SK-N-SH (cell line): ENCODE measurements around the gene CCDC71.

Experiments
- EP300 ChIP-seq, 2 experiments: IDR thresholded peaks; 2 replicates each; pipeline versions ENCODE4 v1.4.0 to v1.6.1; 2012; ENCODE audit warnings: borderline replicate concordance in 1 of 2, low read depth in 1 of 2, low read length in 1 of 2
- FOXM1 ChIP-seq: IDR thresholded peaks from 2 replicates; pipeline ENCODE4 v1.4.0; 2012; ENCODE audit warnings: low read depth, mild to moderate bottlenecking
- GABPA ChIP-seq: IDR thresholded peaks from 2 replicates; pipeline ENCODE4 v1.4.0; 2012; ENCODE audit warnings: low read depth, mild to moderate bottlenecking
- MXI1 ChIP-seq: IDR thresholded peaks from 2 replicates; pipeline ENCODE4 v1.6.1; 2012; ENCODE audit warnings: mild to moderate bottlenecking, low read depth, low read length, improper control_type of control experiment
- NRF1 ChIP-seq: IDR thresholded peaks from 2 replicates; pipeline ENCODE4 v1.6.1; 2012; ENCODE audit warnings: low read depth, mild to moderate bottlenecking, low read length
- POLR2AphosphoS5 ChIP-seq: IDR thresholded peaks from 2 replicates; pipeline ENCODE4 v1.6.1; 2012; ENCODE audit warnings: low read depth, low read length
- RCOR1 ChIP-seq: fragments of 150-350 bp; IDR thresholded peaks from 2 replicates; pipeline ENCODE4 v1.6.1; 2017; ENCODE audit warnings: antibody characterized with exemption, low read length
- REST ChIP-seq: IDR thresholded peaks from 2 replicates; pipeline ENCODE4 v1.6.1; 2012; ENCODE audit warnings: mild to moderate bottlenecking, low read depth, low read length, moderate library complexity
- SIN3A ChIP-seq: IDR thresholded peaks from 2 replicates; pipeline ENCODE4 v1.6.1; 2012; ENCODE audit warnings: low read depth, mild to moderate bottlenecking, low read length, moderate library complexity, borderline replicate concordance
- USF2 ChIP-seq: fragments of 150-350 bp; IDR thresholded peaks from 2 replicates; pipeline ENCODE4 v1.6.1; 2017; ENCODE audit warnings: antibody characterized with exemption, low read length, low read depth, borderline replicate concordance
- TF ChIP-seq, protein P1 (sequence below): IDR thresholded peaks from 2 replicates; pipeline ENCODE4 v1.4.0; 2012; ENCODE audit warnings: low read depth, borderline replicate concordance
- TF ChIP-seq, protein P2 (sequence below): fragments of 200-600 bp; sonication (generic); IDR thresholded peaks from 2 replicates; pipeline ENCODE4 v1.6.1; 2017; ENCODE audit warnings: antibody characterized with exemption, mild to moderate bottlenecking, moderate library complexity
- TF ChIP-seq, protein P3 (sequence below): IDR thresholded peaks from 2 replicates; pipeline ENCODE4; 2012

DNA sequence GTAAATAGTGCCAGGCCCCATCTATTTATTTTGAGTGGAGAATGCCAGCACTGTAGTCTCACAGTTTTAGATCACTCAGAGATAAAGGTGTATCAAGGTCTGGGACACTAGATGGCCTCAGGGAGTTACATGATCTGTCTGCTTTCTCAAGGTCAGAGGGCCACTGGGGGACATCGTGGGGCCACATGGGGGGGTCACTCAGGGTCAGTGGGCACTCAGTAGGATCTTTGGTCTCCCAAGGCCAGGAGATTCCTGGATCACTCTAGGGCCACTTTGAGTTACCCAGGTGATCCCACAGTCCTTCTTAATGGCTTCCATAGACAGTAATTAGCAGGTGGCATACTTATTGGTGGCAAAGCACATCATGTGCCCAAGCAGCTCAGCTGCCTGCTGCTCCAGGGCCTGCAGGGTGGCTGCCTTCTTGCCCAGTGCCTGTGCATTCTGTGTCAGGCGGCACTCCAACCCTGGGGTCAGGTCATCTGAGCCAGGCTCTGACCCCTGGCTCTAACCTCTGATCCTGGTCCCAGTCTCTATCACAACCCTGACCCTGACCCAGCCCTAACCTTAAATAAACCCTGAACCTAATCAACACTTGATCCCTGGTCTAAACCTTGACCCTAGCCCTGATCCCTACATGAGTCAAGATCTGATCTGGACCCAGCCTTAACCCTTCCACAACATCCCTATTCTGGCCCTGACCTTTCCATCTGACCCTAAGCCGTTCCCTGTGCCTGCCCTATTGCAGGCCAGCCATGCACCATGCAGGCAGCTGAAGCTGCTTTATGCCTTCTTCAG is 31.5 kb downstream of the CCDC71 start:
- TF ChIP-seq SIN3A, result no peak
- TF ChIP-seq REST, result no peak
- TF ChIP-seq, protein P1, sequence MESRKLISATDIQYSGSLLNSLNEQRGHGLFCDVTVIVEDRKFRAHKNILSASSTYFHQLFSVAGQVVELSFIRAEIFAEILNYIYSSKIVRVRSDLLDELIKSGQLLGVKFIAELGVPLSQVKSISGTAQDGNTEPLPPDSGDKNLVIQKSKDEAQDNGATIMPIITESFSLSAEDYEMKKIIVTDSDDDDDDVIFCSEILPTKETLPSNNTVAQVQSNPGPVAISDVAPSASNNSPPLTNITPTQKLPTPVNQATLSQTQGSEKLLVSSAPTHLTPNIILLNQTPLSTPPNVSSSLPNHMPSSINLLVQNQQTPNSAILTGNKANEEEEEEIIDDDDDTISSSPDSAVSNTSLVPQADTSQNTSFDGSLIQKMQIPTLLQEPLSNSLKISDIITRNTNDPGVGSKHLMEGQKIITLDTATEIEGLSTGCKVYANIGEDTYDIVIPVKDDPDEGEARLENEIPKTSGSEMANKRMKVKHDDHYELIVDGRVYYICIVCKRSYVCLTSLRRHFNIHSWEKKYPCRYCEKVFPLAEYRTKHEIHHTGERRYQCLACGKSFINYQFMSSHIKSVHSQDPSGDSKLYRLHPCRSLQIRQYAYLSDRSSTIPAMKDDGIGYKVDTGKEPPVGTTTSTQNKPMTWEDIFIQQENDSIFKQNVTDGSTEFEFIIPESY, result no peak
- no peak for TF ChIP-seq EP300 (IDR thresholded peaks at IDR 0.05; ENCODE audit: borderline replicate concordance in 1 of 2, low read depth in 1 of 2, low read length in 1 of 2)
- TF ChIP-seq, protein P2, sequence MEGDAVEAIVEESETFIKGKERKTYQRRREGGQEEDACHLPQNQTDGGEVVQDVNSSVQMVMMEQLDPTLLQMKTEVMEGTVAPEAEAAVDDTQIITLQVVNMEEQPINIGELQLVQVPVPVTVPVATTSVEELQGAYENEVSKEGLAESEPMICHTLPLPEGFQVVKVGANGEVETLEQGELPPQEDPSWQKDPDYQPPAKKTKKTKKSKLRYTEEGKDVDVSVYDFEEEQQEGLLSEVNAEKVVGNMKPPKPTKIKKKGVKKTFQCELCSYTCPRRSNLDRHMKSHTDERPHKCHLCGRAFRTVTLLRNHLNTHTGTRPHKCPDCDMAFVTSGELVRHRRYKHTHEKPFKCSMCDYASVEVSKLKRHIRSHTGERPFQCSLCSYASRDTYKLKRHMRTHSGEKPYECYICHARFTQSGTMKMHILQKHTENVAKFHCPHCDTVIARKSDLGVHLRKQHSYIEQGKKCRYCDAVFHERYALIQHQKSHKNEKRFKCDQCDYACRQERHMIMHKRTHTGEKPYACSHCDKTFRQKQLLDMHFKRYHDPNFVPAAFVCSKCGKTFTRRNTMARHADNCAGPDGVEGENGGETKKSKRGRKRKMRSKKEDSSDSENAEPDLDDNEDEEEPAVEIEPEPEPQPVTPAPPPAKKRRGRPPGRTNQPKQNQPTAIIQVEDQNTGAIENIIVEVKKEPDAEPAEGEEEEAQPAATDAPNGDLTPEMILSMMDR, result peak; percentile 15; the same call in 1 of the 2 replicates
- TF ChIP-seq MXI1, result no peak
- no peak for TF ChIP-seq NRF1
- TF ChIP-seq, protein P3, sequence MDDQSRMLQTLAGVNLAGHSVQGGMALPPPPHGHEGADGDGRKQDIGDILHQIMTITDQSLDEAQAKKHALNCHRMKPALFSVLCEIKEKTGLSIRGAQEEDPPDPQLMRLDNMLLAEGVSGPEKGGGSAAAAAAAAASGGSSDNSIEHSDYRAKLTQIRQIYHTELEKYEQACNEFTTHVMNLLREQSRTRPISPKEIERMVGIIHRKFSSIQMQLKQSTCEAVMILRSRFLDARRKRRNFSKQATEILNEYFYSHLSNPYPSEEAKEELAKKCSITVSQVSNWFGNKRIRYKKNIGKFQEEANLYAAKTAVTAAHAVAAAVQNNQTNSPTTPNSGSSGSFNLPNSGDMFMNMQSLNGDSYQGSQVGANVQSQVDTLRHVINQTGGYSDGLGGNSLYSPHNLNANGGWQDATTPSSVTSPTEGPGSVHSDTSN, result no peak
- TF ChIP-seq GABPA, result no peak
- no peak for TF ChIP-seq RCOR1
- no peak for TF ChIP-seq FOXM1
- no peak for TF ChIP-seq POLR2AphosphoS5
- TF ChIP-seq USF2, result no peak
